GM18508 (cell line): ENCODE data around the gene COL4A3.

Experiments
- ATAC-seq: cut with Tn5 transposase; IDR thresholded peaks from one replicate; pipeline ENCODE4 v1.9.1; 2021; ENCODE audit warnings: moderate number of reproducible peaks; ENCODE audit not compliant: insufficient read depth, unreplicated experiment

The COL4A3 gene

DNA sequence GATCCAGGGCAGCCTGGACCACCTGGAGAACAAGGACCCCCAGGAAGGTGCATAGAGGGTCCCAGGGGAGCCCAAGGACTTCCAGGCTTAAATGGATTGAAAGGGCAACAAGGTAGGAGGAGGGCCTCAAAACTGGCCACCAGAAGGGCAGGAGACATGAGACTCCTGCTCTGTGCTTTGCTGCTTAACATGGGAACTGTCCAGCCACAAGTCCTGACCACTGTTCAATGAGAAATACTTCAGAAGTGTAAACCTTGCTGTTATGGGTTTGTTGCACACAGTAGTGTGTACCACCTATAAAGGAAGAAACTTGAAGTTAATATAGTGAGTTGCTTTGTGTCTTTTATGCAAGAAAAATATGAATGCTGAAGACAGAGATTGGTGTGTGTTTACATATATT lies 116.5 kb downstream of the COL4A3 start:
- no peak for ATAC-seq

DNA sequence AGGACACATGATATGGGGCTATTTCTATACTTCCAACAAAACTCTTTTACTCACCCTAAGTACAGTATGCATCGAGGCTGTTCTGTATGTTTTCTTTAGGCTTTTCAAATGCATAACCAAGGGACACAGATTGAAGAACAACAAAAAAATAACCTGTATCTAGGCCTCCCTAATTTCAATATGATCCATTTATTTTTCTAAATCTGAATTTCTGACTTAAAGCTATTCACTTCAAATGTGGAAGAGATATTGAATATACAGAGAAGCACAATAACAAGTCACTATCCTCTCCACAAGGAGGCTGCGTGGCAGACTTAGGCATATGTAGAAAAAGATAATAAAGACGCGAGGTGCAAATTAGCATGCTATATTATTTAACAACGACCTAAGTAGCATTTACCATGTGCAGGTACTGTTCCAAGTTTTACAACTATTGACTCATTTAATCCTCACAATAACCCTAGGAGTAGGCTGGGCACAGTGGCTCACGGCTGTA lies 121.4 kb downstream of the COL4A3 start:
- no peak for ATAC-seq

DNA sequence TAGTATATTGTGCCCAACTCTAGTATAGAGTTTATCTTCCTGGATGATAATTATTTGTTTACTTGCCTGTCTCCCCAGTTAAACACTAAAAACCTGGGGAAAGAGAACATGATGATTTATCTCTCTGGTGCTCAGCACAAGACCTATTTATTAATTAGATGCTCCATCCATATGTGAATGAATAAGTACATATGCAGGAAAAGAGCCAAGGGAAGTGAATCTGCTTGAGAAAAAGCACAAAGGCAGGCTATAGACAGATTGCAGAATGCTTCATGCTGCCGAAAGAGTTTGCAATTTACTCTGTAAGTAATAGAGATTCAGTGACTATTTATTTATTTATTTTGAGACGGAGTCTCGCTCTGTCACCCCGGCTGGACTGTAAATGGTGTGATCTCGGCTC lies 123.3 kb downstream of the COL4A3 start:
- no peak for ATAC-seq

DNA sequence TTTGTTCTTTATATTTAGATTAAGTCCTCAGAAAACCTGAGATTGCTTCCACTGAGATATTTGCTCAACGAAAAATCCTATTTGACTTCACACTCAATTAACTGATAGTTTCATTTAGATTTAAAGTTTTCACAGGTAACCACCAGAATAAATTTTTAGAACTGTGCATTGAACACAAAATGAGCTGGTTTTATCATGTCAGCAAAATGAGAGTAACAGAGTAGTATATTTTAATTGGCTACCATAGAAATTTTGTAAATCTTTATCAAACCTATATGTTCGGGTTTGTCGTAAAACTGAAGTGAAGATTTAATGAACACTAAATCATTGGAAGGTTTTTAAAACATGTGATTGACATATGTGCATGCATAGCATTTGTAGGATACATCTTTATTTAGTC lies 127.9 kb downstream of the COL4A3 start:
- no peak for ATAC-seq

DNA sequence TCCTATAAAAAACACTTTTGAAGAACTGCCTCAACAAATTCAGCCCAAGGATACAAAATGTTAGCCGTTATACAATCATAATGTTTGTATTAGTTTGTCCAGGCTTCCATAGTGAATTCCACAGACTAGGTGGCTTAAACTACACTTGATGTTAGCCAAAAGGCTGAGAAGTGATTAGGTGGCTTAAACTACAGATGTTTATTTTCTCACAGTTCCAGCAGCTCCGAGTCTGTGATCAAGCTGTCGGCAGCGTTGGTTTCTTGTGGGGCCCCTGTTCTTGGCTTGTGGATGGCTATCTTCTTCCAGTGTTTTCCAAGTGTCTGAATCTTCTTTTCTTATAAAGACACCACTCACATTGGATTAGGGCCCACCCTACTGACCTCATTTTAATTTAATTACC lies 129.1 kb downstream of the COL4A3 start:
- no peak for ATAC-seq

DNA sequence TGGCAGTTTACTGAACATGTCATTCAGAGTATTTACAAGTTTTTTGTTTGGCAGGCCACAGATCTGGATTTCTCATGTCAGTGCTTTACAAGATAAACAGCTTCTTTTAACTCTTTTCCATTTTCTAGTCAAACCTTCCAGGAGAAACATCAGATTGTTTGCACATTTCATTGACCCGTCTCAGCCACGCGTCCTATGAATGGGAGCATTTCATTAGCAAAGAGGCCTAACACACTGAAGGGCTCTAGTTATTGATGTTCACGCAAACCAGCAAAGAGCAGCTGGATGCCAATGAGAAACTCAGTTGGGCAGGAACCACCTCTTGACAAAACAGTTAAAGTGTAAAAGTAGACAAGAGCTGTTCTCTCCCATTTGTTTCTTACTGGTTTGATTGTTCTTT lies 131.4 kb downstream of the COL4A3 start:
- ATAC-seq: no peak

DNA sequence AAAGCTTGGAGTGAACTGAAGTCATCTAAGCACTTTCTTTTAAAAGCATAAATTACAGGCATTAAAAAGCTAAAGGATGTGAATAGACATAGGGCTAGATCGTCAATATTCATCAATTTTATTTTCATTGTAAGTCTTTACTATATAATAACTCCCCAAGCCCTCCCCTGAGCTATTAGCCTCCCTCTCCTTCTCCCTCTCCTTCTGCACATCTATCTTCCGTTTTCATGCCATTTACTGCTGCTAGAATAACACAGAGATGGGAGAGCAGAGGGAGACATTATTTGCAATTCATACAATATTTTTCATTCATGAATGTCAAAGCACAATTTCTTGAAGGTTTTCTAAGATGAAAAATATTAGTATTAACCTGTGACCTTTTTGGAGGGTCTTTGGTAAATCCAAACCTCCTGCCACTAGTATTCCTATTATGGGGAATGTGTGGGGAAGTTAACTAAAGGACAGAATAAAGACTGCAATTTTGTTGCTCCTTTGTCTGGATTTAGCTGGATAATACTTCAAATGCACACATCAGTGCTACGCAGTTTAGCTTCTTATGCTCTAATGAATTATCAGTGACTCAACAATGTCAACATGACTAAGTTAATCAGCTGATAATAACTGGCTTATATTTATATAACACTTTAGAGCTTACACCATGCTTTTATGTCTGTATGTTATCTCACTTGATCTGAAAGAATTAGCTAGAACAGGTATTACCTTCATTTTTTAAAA lies 132.4 kb downstream of the COL4A3 start:
- ATAC-seq: no peak

DNA sequence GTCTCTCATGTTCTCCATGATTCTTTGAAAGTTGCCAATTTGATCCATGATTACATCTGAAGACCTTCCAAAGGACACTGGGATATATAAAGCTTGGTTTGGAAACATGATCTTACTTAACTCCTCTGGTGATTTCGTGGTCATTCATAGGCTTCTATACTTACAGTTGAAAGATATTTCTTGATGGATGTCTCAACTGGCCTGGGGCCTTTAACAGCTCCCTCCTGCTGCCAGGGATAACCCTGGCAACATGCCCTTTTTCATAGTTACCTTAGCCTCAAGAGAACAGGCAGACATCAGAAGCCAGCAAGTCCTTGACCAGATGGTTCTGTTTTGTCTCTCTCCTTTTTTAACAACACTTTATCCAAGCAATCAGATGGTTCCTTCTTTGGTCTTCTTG lies 137.1 kb downstream of the COL4A3 start:
- ATAC-seq: no peak

DNA sequence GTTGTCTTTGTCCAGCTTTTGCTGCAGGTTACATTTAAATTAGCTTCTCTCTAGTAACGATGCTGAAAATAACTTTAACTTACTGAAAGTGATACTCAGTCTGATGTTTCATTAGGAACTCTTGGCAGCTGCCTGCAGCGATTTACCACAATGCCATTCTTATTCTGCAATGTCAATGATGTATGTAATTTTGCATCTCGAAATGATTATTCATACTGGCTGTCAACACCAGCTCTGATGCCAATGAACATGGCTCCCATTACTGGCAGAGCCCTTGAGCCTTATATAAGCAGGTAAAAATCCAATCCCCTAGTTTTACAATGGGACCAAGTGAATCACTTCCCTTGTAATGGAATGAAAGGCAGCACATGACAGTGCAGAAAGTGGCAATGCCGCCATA lies 144.4 kb downstream of the COL4A3 start:
- ATAC-seq: no peak

DNA sequence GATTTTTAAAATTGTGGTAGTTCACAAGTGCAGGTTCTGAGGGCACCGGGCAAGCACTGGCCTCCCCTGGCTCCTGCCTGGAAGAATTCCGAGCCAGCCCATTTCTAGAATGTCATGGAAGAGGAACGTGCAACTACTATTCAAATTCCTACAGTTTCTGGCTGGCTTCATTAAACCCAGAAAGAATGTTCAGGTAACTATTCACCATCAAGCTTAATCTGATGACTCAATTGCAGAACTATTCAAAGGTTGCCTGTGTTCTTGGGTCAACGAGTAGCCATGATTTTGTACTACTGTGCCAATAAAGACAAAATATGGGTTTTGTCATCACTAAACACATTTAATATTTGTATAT lies 146.3 kb downstream of the COL4A3 start:
- ATAC-seq: no peak

DNA sequence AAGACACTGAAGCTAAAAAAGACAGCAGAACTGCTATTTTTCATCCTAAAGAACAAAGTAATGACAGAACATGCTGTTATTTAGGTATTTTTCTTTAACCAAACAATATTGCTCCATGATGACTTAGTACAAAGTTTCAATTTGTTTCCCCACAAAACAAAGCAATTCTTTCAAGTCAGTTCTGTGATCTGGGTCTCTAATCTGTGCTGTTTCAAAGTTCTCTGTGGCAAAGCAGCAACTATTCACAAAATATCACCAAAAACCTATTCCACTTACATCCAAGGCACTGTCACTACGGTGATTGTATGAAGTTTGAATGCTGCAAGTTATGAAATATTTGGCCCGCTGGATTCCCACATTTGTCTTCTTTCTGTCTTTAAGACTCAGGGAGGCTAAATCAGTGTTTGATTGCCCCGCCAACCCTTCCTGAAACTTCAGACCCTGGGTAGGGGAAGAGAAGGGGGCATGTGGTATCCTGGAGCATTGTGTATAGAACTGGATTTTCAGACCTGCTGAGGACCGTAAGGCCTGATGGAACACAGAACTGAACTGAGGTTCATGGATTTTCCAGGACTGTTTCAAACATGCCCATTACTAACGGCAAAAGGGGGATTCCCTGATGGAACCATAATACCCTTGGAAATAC lies 147.6 kb downstream of the COL4A3 start:
- no peak for ATAC-seq

DNA sequence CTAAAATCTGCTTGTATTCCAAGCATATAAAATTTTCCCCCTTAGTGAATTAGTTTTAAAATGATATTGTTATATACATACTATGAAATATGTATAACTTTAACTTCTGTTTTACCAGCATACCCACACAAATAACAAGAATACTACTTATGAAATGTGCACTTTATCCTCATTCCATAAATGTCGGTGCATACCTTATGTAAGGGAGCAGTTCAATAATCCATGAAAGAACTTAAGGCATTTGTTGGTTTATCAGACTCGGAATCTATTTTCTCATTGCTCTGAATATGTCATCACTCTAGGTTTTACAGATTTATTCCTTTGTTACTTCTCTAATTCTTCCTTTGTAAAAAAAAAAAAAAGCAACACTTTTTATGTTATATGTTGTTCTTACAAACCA lies 148.2 kb downstream of the COL4A3 start:
- no peak for ATAC-seq

DNA sequence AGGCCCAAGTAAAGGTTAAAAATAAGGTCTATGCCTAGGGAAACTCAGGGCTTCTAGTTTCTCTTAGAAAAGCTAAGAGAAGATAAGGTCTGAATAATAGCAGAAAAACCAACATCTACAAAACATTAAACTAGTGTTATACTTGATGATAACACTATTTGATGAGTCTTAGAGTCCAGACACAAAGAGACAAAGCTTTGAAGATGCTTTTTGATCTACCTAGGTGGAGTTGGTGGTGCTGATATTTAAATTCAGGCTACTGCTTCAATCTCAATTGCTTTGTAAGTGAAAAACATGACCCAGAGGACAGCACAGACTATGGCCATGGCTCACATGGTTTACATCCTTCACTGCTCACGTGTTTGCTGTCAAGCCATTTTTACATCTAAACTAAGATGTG lies 148.9 kb downstream of the COL4A3 start:
- ATAC-seq: no peak

DNA sequence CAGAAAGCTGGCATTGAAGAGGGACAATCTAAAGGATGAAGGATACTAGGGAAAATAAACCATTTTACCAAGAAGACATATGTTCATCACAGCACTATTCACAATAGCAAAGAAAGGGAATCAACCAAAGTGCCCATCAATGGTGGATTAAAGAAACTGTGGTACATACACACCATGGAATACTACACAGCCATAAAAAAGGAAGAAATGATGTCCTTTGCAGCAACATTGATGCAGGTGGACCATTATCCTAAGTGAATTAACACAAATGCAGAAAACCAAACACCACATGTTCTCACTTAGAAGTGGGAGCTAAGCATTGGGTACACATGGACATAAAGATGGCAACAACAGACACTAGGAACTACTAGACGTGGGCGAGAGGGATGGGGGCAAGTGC lies 153.4 kb downstream of the COL4A3 start:
- ATAC-seq: no peak

DNA sequence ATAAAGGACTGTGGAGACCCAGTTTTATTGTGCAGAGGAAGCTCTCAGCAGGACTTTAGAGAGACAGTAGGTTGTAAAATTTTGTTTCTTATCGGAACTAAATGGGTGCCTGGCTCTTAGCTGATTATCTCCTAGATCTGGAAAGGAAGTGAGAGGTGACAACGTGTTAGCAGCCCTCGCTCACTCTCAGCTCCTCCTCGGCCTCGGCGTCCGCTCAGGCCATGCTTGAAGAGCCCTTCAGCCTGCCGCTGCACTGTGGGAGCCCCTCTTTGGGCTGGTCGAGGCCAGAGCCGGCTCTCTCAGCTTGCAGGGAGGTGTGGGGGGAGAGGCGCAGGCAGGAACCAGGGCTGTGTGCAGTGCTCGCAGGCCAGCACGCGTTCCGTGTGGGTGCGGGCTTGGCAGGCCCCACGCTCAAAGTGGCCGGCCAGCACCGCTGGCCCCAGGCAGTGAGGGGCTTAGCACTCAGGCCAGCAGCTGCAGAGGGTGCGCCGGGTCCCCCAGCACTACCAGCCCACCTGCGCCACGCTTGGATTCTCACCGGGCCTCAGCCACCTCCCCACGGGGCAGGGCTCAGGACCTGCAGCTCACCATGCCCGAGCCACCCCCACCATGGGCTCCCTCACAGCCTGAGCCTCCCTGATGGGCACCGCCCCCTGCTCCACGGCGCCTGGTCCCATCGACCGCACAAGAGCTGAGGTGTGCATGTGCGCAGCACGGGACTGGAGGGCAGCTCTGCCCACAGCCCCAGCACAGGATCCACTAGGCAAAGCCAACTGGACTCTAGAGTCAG lies 156.1 kb downstream of the COL4A3 start:
- ATAC-seq: no peak

DNA sequence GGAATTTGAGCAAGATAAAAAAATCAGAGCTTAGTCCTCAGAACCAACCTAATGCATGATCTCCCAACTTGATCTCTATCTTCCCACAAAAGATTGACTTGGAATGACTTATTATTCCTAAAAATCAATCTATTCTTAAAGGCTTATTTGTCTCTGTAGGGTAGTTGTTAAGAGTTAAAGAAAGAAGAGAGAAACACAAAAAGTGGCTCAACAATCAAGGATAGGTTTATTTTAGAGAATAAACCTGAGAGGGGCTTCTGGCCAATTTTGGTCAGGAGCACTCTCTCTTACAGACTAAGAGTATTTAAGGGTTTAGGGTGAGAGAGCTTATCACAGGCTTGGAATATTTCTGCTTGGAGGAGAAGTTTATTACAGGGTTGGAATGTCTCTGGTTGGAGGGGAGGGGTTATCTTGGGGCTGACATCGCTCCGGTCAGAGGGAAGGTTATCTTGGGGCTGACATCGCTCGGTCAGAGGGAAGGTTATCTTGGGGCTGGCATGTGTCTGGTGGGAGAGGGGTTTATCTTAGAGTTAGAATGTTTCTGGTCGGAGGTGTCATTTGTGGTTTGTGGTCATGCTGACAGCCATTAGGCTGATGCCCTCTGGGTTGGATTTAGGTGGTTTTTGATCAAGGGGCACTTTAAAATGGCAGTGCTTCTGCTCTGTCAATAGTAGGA lies 158.2 kb downstream of the COL4A3 start:
- no peak for ATAC-seq

DNA sequence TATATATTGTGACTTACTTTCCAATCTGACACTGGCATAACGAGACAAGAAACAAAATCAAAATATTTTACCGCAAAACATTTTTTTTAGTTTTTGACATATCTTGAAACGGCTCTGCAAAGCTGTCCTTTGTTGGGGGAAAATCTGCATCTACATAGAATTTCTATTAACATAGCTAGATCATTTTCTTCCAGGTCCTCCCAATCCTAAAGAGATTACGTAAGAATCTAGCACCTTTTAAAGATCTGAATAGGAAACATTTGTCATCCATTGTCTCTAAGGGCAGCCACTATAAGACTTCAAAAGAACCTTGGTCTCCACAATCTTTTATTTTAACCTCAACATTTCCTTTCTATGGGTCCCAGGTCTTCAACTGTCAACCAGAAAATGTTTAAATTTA lies 159.4 kb downstream of the COL4A3 start:
- no peak for ATAC-seq

DNA sequence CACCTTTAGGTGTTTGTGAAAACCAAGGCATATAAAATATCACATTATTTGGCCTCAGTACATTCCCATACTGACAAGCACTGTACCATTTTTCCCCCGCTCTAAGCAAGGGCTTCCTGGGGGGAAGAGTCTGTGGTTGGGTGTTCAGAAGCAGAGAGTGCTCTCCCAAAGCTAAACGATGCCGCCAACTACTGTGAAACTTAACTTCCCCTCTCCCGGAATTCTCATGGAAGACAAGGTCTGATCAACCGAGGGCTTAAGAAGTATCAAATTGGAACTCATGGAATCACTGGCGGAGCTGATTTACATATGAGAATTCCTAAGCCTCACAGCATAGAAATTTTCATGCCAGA lies 160.2 kb downstream of the COL4A3 start:
- no peak for ATAC-seq

DNA sequence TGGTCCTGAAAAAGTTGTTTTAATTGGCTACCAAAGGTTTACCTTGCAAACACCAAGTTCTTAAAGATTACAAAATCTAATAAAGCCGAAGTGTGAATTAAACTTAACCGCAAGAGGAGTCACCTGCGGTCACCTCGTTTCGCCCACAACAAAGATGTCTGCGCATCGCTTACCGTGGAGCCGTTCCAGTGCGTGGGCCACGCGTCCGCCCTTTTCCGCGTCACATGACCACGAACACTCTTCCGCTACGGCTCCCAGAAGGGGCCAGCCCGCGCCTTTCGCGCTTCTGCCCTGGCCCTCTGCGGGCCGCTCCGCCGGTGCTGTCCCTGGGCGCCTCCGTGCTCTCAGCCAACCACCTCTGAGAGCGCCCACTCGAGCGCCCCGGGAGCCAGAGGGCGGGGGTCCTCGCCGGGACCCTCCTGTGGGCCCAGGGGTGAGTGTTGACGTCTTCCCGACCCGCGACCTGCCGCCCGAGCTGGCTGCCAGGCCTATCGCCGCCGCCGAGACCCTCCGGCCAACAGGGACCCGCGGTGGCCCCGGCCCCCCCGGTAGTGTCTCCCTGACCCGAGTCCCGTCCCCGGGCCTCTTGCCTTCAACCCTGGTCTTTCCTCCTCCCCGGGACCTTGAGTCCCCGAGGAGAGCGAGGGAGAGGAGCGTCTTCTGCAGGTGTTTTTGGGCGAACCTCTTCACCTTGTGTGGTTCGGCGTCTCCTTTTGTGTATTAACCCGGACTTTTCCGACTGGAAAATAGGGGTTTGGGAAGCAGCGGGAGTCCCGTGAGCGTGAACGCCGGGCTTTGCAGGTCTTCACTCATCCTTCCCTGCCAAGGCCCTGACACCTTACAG lies 160.8 kb downstream of the COL4A3 start, which contains the start of gene MFF:
TSS of gene MFF (plus strand) at position 257 of the 844 bp plus-strand sequence. CDS start 5,415 bp downstream, outside the sequence.
- peak; percentile 92 for ATAC-seq

DNA sequence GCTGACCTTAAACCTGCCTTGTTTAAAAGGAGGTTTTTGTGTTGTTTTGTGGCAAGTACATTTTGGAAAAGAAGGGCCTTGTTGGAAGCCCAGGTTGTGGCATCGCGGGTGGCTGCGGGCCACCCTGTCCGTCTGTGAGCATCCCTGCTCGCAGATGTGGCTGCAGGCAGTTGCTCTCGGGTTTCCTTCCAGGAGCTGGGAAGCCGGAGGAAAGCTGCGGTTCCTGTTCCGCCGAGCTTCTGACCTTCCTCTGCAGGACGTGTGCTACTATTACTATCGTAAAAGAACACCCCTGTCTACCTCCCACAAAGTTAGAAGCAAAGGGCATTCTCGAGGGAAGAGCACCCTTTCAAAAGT lies 161.4 kb downstream of the COL4A3 start:
- no peak for ATAC-seq
